ENCODE data around the gene CSDE1. TPM values are rescaled to one million over a fixed set of nuclear protein-coding genes. Genes with fewer than 3 reads are reported as not detected.
A peak's percentile ranks its signal among the peaks of the same experiment; 100 is the strongest.

CSDE1 gene
- total and polyA plus RNA-seq, 2 experiments from 2014 or later, result 161 to 802 TPM

DNA sequence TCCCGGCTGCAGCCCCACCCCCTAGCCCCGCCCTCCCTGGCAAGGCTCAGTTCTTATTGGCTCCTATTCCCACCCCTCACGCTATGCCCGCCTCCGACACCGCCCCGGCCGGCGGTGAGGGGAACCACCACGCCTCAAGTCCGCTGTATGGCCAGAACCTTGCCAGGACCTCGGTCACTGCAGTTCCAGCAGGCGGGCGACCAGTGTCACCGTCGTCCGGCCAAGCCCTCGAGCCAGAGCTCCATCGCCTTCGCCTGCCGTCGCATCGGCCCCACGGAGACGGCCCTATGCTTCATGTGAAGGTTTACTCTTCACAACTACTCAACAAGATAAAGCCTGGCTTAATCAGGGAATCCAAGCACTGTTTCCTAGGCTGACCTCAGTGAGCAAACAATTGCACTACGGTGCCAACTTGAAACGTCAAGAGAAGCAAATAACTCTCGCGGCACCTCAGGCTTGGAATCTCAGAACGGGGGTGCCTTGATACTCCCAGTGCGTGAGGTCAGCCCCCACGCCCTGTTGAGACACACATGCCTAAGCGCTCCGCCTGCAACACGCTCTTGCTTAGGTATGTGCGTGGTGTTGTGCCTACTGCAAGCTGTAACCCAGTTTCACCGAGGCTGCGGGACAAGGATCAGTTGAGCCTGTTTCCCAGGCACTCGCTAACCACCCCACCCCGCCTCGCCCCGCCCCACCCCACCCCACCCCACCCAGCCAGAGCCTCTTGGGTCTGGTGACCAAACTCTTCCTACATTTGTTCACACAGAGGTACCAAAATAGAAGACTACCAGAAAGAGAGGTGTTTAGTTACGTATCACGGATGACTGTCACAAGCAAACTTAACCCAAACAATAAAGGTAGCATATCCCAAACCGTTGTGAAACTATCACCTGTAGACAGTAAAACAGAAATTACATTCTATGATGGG lies 87.4 kb downstream of the CSDE1 start:
- H3K4me1 ChIP-seq (ENCODE audit: insufficient read depth), result no peaks in the 10 kb centered on the region
- H3K27ac ChIP-seq, result peak overlapping the region; percentile 82
- WGBS (ENCODE audit: low lambda C conversion rate, missing lambda C conversion rate), result 5% methylated on average over 29 of the region's 45 CpGs
- H2AFZ ChIP-seq, result peak overlapping the region; percentile 66
- H3K4me3 ChIP-seq, result peak overlapping the region; percentile 88
- H3K27me3 ChIP-seq, result no peaks in the 10 kb centered on the region
- no peaks in the 10 kb centered on the region for H3K9me3 ChIP-seq (ENCODE audit: low read depth)
- TF ChIP-seq CTCF (IDR thresholded peaks at IDR 0.05; ENCODE audit: poor library complexity) (peak; percentile 7), EZH2 (IDR thresholded peaks at IDR 0.05; ENCODE audit: borderline replicate concordance) (no peak)
- H3K9me2 ChIP-seq (replicated peaks; ENCODE audit: insufficient read depth), result no peaks in the 10 kb centered on the region
- peak overlapping the region; percentile 78 for H3K4me2 ChIP-seq
- no peaks in the 10 kb centered on the region for H4K20me1 ChIP-seq (ENCODE audit: insufficient read depth, poor library complexity, severe bottlenecking)
- peaks cover 6% of the 10 kb centered on the region for H3K79me2 ChIP-seq
- no peaks in the 10 kb centered on the region for H3K36me3 ChIP-seq (replicated peaks; ENCODE audit: insufficient read depth, low read depth)
- DNase-seq (ENCODE audit: low spot score), result peak; percentile 96

DNA sequence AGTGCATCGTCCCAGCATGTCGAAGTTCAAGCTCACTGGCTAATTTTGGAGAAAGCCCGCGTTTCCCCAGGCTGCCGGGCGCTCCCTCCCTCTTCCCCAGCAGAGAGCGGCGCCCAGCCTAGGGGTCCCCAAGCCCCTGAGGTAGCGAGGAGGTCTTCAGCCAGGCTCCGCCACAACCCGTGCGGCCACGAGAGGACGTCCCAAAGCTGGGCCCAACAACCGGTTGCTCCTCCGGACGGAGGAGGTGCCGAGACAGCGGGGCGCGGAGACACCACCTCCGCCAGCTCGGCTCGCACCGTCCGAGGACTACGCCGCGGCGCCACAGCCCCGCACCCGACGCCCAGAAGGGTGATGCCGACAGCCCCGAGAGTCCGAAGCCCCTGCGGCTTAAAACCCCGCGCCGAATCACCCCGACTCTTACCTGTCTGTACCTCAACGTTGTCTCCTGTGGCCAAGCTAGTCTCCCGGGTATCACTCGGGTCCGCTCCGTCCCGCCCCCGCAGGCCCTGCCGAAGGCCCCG lies 88.2 kb downstream of the CSDE1 start, which contains the start of gene DENND2C:
Gene DENND2C (minus strand): TSS at position 488 of the 521 bp plus-strand sequence. CDS start 44,065 bp downstream, outside the sequence.
- no peaks in the 10 kb centered on the region for H3K9me3 ChIP-seq (ENCODE audit: low read depth)
- H3K4me2 ChIP-seq, result peak within 1 kb of the TSS; percentile 78
- H3K36me3 ChIP-seq (replicated peaks; ENCODE audit: insufficient read depth, low read depth), result no peaks in the 10 kb centered on the region
- H3K9me2 ChIP-seq (replicated peaks; ENCODE audit: insufficient read depth), result no peaks in the 10 kb centered on the region
- H4K20me1 ChIP-seq (ENCODE audit: insufficient read depth, poor library complexity, severe bottlenecking), result no peaks in the 10 kb centered on the region
- peak within 1 kb of the TSS; percentile 88 for H3K4me3 ChIP-seq
- H2AFZ ChIP-seq, result peak within 1 kb of the TSS; percentile 66
- DNase-seq (ENCODE audit: low spot score), result no peak
- H3K27me3 ChIP-seq, result no peaks in the 10 kb centered on the region
- H3K79me2 ChIP-seq, result peaks cover 6% of the 10 kb centered on the region
- no peak for TF ChIP-seq EZH2 (IDR thresholded peaks at IDR 0.05; ENCODE audit: borderline replicate concordance)
- no peak for TF ChIP-seq CTCF (IDR thresholded peaks at IDR 0.05; ENCODE audit: poor library complexity)
- no peak for TF ChIP-seq EZH2phosphoT487 (IDR thresholded peaks at IDR 0.05; ENCODE audit: low read depth, severe bottlenecking, unreplicated experiment)
- 1% methylated on average over 21 of the region's 50 CpGs for WGBS (ENCODE audit: low lambda C conversion rate, missing lambda C conversion rate)
- H3K27ac ChIP-seq, result peak within 1 kb of the TSS; percentile 82
- no peaks in the 10 kb centered on the region for H3K4me1 ChIP-seq (ENCODE audit: insufficient read depth)

- WGBS (ENCODE audit: low lambda C conversion rate, missing lambda C conversion rate), result 33% methylated on average over 13 of the region's 13 CpGs
- peak overlapping the region; percentile 66 for H2AFZ ChIP-seq
- H4K20me1 ChIP-seq (ENCODE audit: insufficient read depth, poor library complexity, severe bottlenecking), result no peaks in the 10 kb centered on the region
- no peaks in the 10 kb centered on the region for H3K27me3 ChIP-seq
- peak overlapping the region; percentile 88 for H3K4me3 ChIP-seq
- H3K4me1 ChIP-seq (ENCODE audit: insufficient read depth), result no peaks in the 10 kb centered on the region
- TF ChIP-seq EZH2 (IDR thresholded peaks at IDR 0.05; ENCODE audit: borderline replicate concordance) (no peak), CTCF (IDR thresholded peaks at IDR 0.05; ENCODE audit: poor library complexity) (no peak), EZH2phosphoT487 (IDR thresholded peaks at IDR 0.05; ENCODE audit: low read depth, severe bottlenecking, unreplicated experiment) (no peak)
- peak; percentile 18 for DNase-seq (ENCODE audit: low spot score)
- H3K36me3 ChIP-seq (replicated peaks; ENCODE audit: insufficient read depth, low read depth), result no peaks in the 10 kb centered on the region
- H3K9me2 ChIP-seq (replicated peaks; ENCODE audit: insufficient read depth), result no peaks in the 10 kb centered on the region
- peaks cover 6% of the 10 kb centered on the region for H3K79me2 ChIP-seq
- peak overlapping the region; percentile 78 for H3K4me2 ChIP-seq
- peak overlapping the region; percentile 82 for H3K27ac ChIP-seq
- H3K9me3 ChIP-seq (ENCODE audit: low read depth), result no peaks in the 10 kb centered on the region
Measured at GRCh38 chr1:114668784-114669561, 88.8 kb downstream of the CSDE1 start.

Measured in hepatocyte (in vitro differentiated cells).